D721Med (cell line): ENCODE measurements around the gene RARB.

Experiments
- DNase-seq: peaks from one replicate; pipeline ENCODE4 v3.0.0; 2011; ENCODE audit warnings: low spot score; ENCODE audit not compliant: insufficient read length
- FAIRE-seq: peaks from 2 replicates; lab custom pipeline; 2011; peaks lifted over from hg19 to GRCh38; lab: Jason Lieb, UNC
- CTCF ChIP-seq: IDR thresholded peaks from 2 replicates; pipeline ENCODE4 v1.5.1; 2012; ENCODE audit warnings: mild to moderate bottlenecking, control low read depth; ENCODE audit not compliant: insufficient read depth; ENCODE audit errors: missing control alignments

RARB gene

GRCh38 chr3:25427563-25427941 lies 511 bp upstream of the RARB start:
- FAIRE-seq (no peak), DNase-seq (no peak)
- no peak for TF ChIP-seq CTCF

DNA sequence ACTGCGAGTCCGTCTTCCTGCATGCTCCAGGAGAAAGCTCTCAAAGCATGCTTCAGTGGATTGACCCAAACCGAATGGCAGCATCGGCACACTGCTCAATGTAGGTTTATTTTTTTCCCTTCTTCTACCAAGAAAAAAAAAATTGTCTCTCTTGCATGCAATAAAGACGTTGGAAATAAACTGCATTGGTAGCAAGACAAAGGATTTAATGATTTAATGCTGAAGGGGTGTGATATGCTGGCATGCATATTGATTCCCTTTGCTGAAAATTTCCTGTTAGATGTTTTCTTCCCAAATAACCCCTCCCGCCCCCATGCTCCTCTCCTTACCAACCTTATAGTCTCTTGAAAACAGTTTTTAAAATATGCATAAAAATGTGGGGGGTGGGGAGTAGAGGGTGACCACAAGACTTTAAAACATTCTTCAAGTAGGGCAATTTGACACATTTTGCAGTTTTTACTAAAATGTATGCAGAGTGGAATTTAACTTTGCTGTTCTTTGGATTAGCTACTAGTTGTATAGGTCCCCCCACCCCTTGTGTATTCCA lies 799 bp downstream of the RARB start:
- no peak for FAIRE-seq
- DNase-seq = no peak
- TF ChIP-seq CTCF = no peak

DNA sequence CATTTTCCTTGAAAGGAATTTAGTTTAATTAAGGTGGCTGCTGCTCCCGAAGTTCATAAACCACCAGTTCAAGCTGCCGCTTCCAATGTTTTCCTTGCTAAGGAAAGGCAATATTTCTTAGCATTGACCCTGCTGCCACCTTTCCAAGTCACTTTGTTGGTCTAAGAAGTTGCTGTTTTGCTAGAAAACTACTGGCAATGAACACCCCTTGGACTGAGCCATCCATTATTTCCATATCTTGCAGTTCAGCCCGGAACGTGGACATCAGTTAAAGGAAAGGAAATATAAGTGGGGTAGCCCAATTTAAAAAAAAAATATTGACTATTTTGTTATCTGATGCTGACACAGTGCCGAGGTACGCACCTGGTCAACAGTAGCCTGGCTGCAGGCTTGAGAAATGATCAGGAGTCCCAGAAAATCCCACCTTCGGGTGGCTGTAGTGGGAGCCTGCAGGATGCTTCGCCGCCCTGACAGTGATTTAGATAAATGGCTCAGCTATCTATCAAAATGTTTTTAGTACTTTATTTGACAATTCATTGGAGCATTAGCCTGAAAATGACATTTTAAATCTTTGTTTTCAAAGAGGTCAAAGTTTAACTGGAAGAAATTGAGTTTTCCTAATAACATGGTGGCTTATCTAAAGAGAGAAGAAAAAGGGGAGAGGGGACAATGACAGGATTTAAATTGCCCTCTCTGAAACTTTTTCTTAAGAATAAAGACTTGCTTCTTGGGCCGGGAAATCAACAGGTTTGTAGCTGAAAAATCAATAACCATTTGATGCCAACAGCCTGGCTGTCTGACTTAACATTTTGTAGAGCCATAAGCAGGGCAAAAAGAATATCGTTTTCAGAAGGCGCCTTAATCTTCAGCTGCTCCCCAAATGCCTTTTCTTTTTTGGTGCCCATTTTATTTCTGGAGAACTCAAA lies 1.6 kb downstream of the RARB start:
- no peak for TF ChIP-seq CTCF
- FAIRE-seq = no peak
- no peak for DNase-seq

DNA sequence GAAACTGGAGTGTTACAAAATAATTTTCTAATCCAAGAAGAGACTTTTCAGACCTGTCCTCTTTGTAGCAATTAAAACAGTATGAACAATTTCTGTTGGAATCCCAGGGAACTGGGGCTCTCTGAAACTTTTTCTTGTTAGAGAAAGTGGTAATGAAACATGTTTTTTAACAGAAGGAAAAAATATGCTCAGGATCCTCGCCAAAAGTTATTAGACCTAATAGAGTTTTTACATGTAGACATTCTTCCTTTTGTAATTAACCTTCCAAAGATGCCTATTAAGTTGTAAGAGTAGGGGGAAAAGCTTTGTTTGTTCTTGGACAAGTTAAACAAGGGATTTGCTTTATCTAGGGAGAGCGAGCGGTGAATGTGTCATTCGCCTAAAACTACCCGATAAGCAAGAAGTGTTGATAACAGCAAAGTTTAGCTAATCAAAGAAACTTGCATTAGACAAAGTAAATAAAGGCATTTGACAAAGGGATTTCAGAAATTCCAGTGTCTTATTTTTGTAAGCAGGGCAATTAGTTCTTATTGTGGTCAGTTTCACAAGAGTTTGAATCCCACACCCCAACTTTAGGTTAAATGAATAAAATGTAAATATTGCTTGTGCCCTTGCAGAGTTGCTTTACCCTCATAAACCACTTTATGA lies 2.3 kb downstream of the RARB start:
- FAIRE-seq (no peak), DNase-seq (no peak)
- no peak for TF ChIP-seq CTCF

- no peak for FAIRE-seq
- no peak for TF ChIP-seq CTCF
- DNase-seq = no peak
These were observed 3.1 kb downstream of the RARB start for GRCh38 chr3:25430935-25431770.

- TF ChIP-seq CTCF = no peak
- DNase-seq (no peak), FAIRE-seq (no peak)
These were observed 4.2 kb downstream of the RARB start for GRCh38 chr3:25432176-25432720.
